ENCODE measurements around the gene RTEL1. TPM values are rescaled to one million over a fixed set of nuclear protein-coding genes. Genes with fewer than 3 reads are reported as not detected.

The RTEL1 gene
- total RNA-seq, 3 donors from 2014 or later (not counting 1 experiment from before 2014, with no cell fraction given) = 36.3 to 52.0 (median 40.4) TPM

GRCh38 chr20:63734111-63734945, 76.2 kb downstream of the RTEL1 start:
- TF ChIP-seq CTCF (IDR thresholded peaks at IDR 0.05) = no peak
- Histone ChIP-seq H3K4me3 (ENCODE audit: low read length) (no peak overlapping the region), H3K27me3 (ENCODE audit: control insufficient read depth, insufficient read depth, low read length) (no peaks in the 10 kb centered on the region), H3K36me3 (ENCODE audit: control insufficient read depth, insufficient read depth, low read length) (peaks cover 26% of the 10 kb centered on the region), H3K4me1 (ENCODE audit: control insufficient read depth, insufficient read depth, low read length) (peaks cover 73% of the 10 kb centered on the region), H3K27ac (ENCODE audit: low read length) (no peak overlapping the region), H3K9me3 (ENCODE audit: control insufficient read depth, insufficient read depth, low read length) (no peaks in the 10 kb centered on the region)
- Mint-ChIP-seq H3K4me3 (peak overlapping the region; percentile 5), H3K27me3 (ENCODE audit: low read depth in 2 of 2) (no peaks in the 10 kb centered on the region), H3K4me1 (peaks cover 31 to 43% of the 10 kb centered on the region in 2 donors), H3K36me3 (no peaks in the 10 kb centered on the region), H3K27ac (peak overlapping the region in 1 of 2 donors; percentile 19), H3K9me3 (no peaks in the 10 kb centered on the region)
- peak in 1 of 2 donors; percentile 20 for DNase-seq
- 95% methylated on average over 25 of the region's 25 CpGs for WGBS (ENCODE audit: insufficient coverage)
- no peak for ATAC-seq
- intact Hi-C loops (cut with micrococcal nuclease) = loop anchor here (10.0 kb wide), 1 partner anchor 100 kb away; no protein-coding TSS in a partner anchor

GRCh38 chr20:63734946-63735858, 77.1 kb downstream of the RTEL1 start:
- Histone ChIP-seq H3K36me3 (ENCODE audit: control insufficient read depth, insufficient read depth, low read length) (peaks cover 26% of the 10 kb centered on the region), H3K27me3 (ENCODE audit: control insufficient read depth, insufficient read depth, low read length) (no peaks in the 10 kb centered on the region), H3K4me1 (ENCODE audit: control insufficient read depth, insufficient read depth, low read length) (peaks cover 65% of the 10 kb centered on the region), H3K9me3 (ENCODE audit: control insufficient read depth, insufficient read depth, low read length) (no peaks in the 10 kb centered on the region), H3K4me3 (ENCODE audit: low read length) (no peak overlapping the region), H3K27ac (ENCODE audit: low read length) (no peak overlapping the region)
- intact Hi-C loops (cut with micrococcal nuclease) = loop anchor here (10.0 kb wide), 1 partner anchor 100 kb away; no protein-coding TSS in a partner anchor
- H3K9me3 Mint-ChIP-seq = no peaks in the 10 kb centered on the region
- no peaks in the 10 kb centered on the region for H3K27me3 Mint-ChIP-seq (ENCODE audit: low read depth in 2 of 2)
- peaks cover 23 to 38% of the 10 kb centered on the region in 2 donors for H3K4me1 Mint-ChIP-seq
- WGBS (ENCODE audit: insufficient coverage) = 91% methylated on average over 48 of the region's 48 CpGs
- ATAC-seq (no peak), DNase-seq (peak in 1 of 2 donors; percentile 24)
- no peak for TF ChIP-seq CTCF (IDR thresholded peaks at IDR 0.05)
- no peaks in the 10 kb centered on the region for H3K36me3 Mint-ChIP-seq
- peak overlapping the region; percentile 89 for H3K4me3 Mint-ChIP-seq
- peak overlapping the region; percentile 83 to 92 for H3K27ac Mint-ChIP-seq

GRCh38 chr20:63735859-63736718, 78.0 kb downstream of the RTEL1 start, which contains the start of gene LIME1:
Gene LIME1, plus strand, starts transcription at chr20:63736664. Its CDS starts 886 bp downstream, at chr20:63737550.
- intact Hi-C loops (cut with micrococcal nuclease) = loop anchor here (10.0 kb wide), 1 partner anchor 101 kb away; no protein-coding TSS in a partner anchor
- H3K27ac Mint-ChIP-seq = peak within 1 kb of the TSS; percentile 83 to 92
- H3K36me3 ChIP-seq (ENCODE audit: control insufficient read depth, insufficient read depth, low read length) = peaks cover 26% of the 10 kb centered on the region
- peak; percentile 37 to 61 (median 58) for ATAC-seq
- no peaks in the 10 kb centered on the region for H3K27me3 Mint-ChIP-seq (ENCODE audit: low read depth in 2 of 2)
- H3K4me1 Mint-ChIP-seq = peaks cover 21 to 41% of the 10 kb centered on the region in 2 donors
- no peaks in the 10 kb centered on the region for H3K27me3 ChIP-seq (ENCODE audit: control insufficient read depth, insufficient read depth, low read length)
- TF ChIP-seq CTCF (IDR thresholded peaks at IDR 0.05) = no peak
- no peaks in the 10 kb centered on the region for H3K9me3 Mint-ChIP-seq
- no peaks in the 10 kb centered on the region for H3K9me3 ChIP-seq (ENCODE audit: control insufficient read depth, insufficient read depth, low read length)
- H3K36me3 Mint-ChIP-seq = no peaks in the 10 kb centered on the region
- H3K4me1 ChIP-seq (ENCODE audit: control insufficient read depth, insufficient read depth, low read length) = peaks cover 63% of the 10 kb centered on the region
- peak within 1 kb of the TSS; percentile 62 for H3K4me3 ChIP-seq (ENCODE audit: low read length)
- peak; percentile 63 to 93 for DNase-seq
- peak within 1 kb of the TSS; percentile 73 for H3K27ac ChIP-seq (ENCODE audit: low read length)
- 21% methylated on average over 31 of the region's 31 CpGs for WGBS (ENCODE audit: insufficient coverage)
- H3K4me3 Mint-ChIP-seq = peak within 1 kb of the TSS; percentile 89

Data from natural killer cell (primary cell).